K562 (cell line): ENCODE measurements around the gene PTP4A2. TPM values are rescaled to one million over a fixed set of nuclear protein-coding genes. Genes with fewer than 3 reads are reported as not detected.
A peak's percentile ranks its signal among the peaks of the same experiment; 100 is the strongest.

Experiments
- AFF1 ChIP-seq, 2 experiments: fragments of 450-650 bp; IDR thresholded peaks; 2 replicates each; pipeline ENCODE4 v1.6.1; 2018; ENCODE audit warnings: mild to moderate bottlenecking in 2 of 2, low read depth in 1 of 2; ENCODE audit not compliant: partially characterized antibody in 2 of 2
- ATF3 ChIP-seq, 2 experiments: fragments of 450-650 bp in 1 of 2; sonication (generic) in 1 of 2; formaldehyde crosslinking in 1 of 2; IDR thresholded peaks in 1 of 2; conservative IDR thresholded peaks in 1 of 2; 2 replicates each; pipeline versions ENCODE4 v1.6.1 to v1.8.1; 2016 to 2023; ENCODE audit warnings: mild to moderate bottlenecking in 2 of 2, moderate library complexity in 2 of 2, inconsistent platforms in 1 of 2, missing genetic modification reagents in 1 of 2
- CAMTA2 ChIP-seq: fragments of 250-450 bp; sonication (Bioruptor Pico); conservative IDR thresholded peaks from 2 replicates; pipeline ENCODE4 v1.5.1; 2022
- EP300 ChIP-seq: IDR thresholded peaks from 2 replicates; pipeline ENCODE4 v1.6.1; 2012; ENCODE audit warnings: low read length, improper control_type of control experiment
- FOXA3 ChIP-seq, 2 experiments: fragments of 450-650 bp in 1 of 2; sonication (generic) in 1 of 2; formaldehyde crosslinking; IDR thresholded peaks in 1 of 2; conservative IDR thresholded peaks in 1 of 2; 2 replicates each; pipeline versions ENCODE4 v1.4.0 to v1.8.0; 2020 to 2022; ENCODE audit warnings: mild to moderate bottlenecking in 2 of 2, missing genetic modification reagents in 1 of 2
- GATAD2A ChIP-seq: fragments of 450-650 bp; IDR thresholded peaks from 2 replicates; pipeline ENCODE4 v1.6.1; 2017
- MLLT1 ChIP-seq, 2 experiments: fragments of 450-650 bp; IDR thresholded peaks; 2 replicates each; pipeline ENCODE4 v1.6.1; 2016
- PKNOX1 ChIP-seq: fragments of 450-650 bp; IDR thresholded peaks from 2 replicates; pipeline ENCODE4 v1.6.1; 2016
- PREB ChIP-seq: sonication (generic); formaldehyde crosslinking; IDR thresholded peaks from 2 replicates; pipeline ENCODE4 v1.8.1; 2023; ENCODE audit warnings: mild to moderate bottlenecking, missing genetic modification reagents
- SOX6 ChIP-seq: fragments of 450-650 bp; IDR thresholded peaks from 2 replicates; pipeline ENCODE4 v1.6.1; 2014; ENCODE audit warnings: mild to moderate bottlenecking
- ZSCAN29 ChIP-seq: fragments of 450-650 bp; IDR thresholded peaks from 2 replicates; pipeline ENCODE4 v1.6.1; 2017
- polyA plus RNA-seq, 8 experiments: library from polyadenylated mRNA; depleted of rRNA in 4 of 8; stranded (reverse) in 5 of 8; unstranded in 3 of 8; fragments of >200 nt; fragmentation: Nextera tagmentation in 2 of 8; fragmentation: Illumina TruSeq in 1 of 8; extraction: Ambion mirVana in 2 of 8; extraction: Trizol in 1 of 8; gene quantifications; 2 replicates each; pipeline versions ENCODE4 v1.2.1 to v1.2.3, GENCODE V29; 2011 to 2014; ENCODE audit warnings: inconsistent platforms in 1 of 8, missing spikeins in 1 of 8
- total RNA-seq, 7 experiments: library from RNA; depleted of rRNA in 6 of 7; stranded (reverse); fragments of >200 nt in 6 of 7; fragmentation: Illumina TruSeq in 2 of 7; extraction: Trizol in 2 of 7; gene quantifications; 2 replicates each; pipeline versions ENCODE4 v1.2.1 to v1.2.3, GENCODE V29; 2011 to 2021; ENCODE audit warnings: low replicate concordance in 1 of 7

The PTP4A2 gene
- total and polyA plus RNA-seq, 9 of the 15 experiments (the other 6 are each of a cell fraction or from before 2014, with no cell fraction given) = 197 to 870 (median 480) TPM

GRCh38 chr1:31932491-31933316 lies 5.5 kb downstream of the PTP4A2 start (continued):
- TF ChIP-seq EP300 = peak; percentile 26; the same call in 1 of the 2 replicates
- 0 out of 2 replicates have a peak, but pooled peaks have one; percentile 24 for TF ChIP-seq PREB (CRISPR knock-in tag)
- TF ChIP-seq MLLT1 (IDR thresholded peaks at IDR 0.05) = peak in 1 of 2 experiments; percentile 56; a peak in 2 of 4 replicates
- peak; percentile 38; the same call in 1 of the 2 replicates for TF ChIP-seq PKNOX1
- no peak for TF ChIP-seq GATAD2A
- TF ChIP-seq CAMTA2 = no peak
- peak; percentile 95 for TF ChIP-seq ZSCAN29
- peak; percentile 9; the same call in 1 of the 2 replicates for TF ChIP-seq ATF3 (IDR thresholded peaks at IDR 0.05)
- TF ChIP-seq ATF3 (CRISPR knock-in tag; conservative IDR thresholded peaks at IDR 0.05) = no peak
- TF ChIP-seq SOX6 = peak; percentile 57; the same call in 1 of the 2 replicates
- TF ChIP-seq AFF1 (IDR thresholded peaks at IDR 0.05; ENCODE audit: low read depth in 1 of 2, partially characterized antibody in 2 of 2) = peak in 1 of 2 experiments; percentile 44
- TF ChIP-seq FOXA3 (CRISPR knock-in tag; conservative IDR thresholded peaks at IDR 0.05 in 1 of 2, IDR thresholded peaks at IDR 0.05 in 1 of 2) = peak in 1 of 2 experiments; percentile 58; a peak in 2 of 4 replicates
